Endothelial cell of umbilical vein (primary cell): Measurements from ENCODE around the gene IFITM10.

ENCODE experiments used
- EZH2 ChIP-seq: IDR thresholded peaks from 2 replicates; pipeline ENCODE4 v1.6.1; 2012; ENCODE audit warnings: borderline replicate concordance, low read depth, mild to moderate bottlenecking, moderate library complexity, low read length, inconsistent platforms; ENCODE audit not compliant: severe bottlenecking
- JUN ChIP-seq: IDR thresholded peaks from 2 replicates; pipeline ENCODE4 v1.6.1; 2011; ENCODE audit warnings: borderline replicate concordance, low read depth; ENCODE audit not compliant: insufficient read length, insufficient read depth
- POLR2A ChIP-seq: IDR thresholded peaks from 2 replicates; pipeline ENCODE4 v1.6.1; 2012; ENCODE audit warnings: low read depth, mild to moderate bottlenecking, control low read depth, low read length
- POLR2AphosphoS5 ChIP-seq: IDR thresholded peaks from 2 replicates; pipeline ENCODE4 v1.6.1; 2012; ENCODE audit warnings: low read depth, mild to moderate bottlenecking, control low read depth, low read length, moderate library complexity; ENCODE audit not compliant: insufficient read depth
- TF ChIP-seq, protein P1 (sequence below), 2 donors: IDR thresholded peaks; 1 replicate in 1 of 2; 2 replicates in 1 of 2; pipeline ENCODE4 v1.5.1; 2011; ENCODE audit warnings: low read length in 2 of 2, mild to moderate bottlenecking in 2 of 2, moderate library complexity in 2 of 2, control low read depth in 1 of 2, inconsistent platforms in 1 of 2, low read depth in 1 of 2; ENCODE audit not compliant: insufficient read depth in 1 of 2; ENCODE audit errors: extremely low read depth in 1 of 2

DNA sequence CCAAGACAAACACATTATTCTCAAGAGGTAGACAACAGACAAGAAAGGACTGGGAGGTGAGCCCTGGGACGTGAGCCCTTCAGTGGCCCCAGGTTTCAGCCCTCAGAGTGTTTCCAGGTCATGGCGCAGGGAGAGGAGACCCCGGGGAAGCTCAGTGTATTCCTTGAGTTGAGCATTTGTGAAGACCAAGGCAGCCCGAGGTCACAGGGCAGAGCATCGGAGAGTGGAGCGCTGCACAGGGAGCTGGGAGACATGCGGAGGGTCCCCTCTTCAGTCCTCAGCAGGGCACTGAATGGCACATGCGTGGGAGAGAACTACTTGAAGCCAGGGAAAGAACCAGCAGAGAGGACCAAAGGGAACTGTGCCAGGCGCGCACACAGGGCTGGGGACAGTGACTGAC, 41.7 kb downstream of the IFITM10 start:
- TF ChIP-seq JUN (no peak), EZH2 (no peak), POLR2A (no peak), POLR2AphosphoS5 (no peak)
- TF ChIP-seq, protein P1, sequence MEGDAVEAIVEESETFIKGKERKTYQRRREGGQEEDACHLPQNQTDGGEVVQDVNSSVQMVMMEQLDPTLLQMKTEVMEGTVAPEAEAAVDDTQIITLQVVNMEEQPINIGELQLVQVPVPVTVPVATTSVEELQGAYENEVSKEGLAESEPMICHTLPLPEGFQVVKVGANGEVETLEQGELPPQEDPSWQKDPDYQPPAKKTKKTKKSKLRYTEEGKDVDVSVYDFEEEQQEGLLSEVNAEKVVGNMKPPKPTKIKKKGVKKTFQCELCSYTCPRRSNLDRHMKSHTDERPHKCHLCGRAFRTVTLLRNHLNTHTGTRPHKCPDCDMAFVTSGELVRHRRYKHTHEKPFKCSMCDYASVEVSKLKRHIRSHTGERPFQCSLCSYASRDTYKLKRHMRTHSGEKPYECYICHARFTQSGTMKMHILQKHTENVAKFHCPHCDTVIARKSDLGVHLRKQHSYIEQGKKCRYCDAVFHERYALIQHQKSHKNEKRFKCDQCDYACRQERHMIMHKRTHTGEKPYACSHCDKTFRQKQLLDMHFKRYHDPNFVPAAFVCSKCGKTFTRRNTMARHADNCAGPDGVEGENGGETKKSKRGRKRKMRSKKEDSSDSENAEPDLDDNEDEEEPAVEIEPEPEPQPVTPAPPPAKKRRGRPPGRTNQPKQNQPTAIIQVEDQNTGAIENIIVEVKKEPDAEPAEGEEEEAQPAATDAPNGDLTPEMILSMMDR (IDR thresholded peaks at IDR 0.05; ENCODE audit: extremely low read depth in 1 of 2, insufficient read depth in 1 of 2, low read depth in 1 of 2, low read length in 2 of 2), result no peak
